Measurements from ENCODE around the gene EML6.

- TF ChIP-seq, protein P1, sequence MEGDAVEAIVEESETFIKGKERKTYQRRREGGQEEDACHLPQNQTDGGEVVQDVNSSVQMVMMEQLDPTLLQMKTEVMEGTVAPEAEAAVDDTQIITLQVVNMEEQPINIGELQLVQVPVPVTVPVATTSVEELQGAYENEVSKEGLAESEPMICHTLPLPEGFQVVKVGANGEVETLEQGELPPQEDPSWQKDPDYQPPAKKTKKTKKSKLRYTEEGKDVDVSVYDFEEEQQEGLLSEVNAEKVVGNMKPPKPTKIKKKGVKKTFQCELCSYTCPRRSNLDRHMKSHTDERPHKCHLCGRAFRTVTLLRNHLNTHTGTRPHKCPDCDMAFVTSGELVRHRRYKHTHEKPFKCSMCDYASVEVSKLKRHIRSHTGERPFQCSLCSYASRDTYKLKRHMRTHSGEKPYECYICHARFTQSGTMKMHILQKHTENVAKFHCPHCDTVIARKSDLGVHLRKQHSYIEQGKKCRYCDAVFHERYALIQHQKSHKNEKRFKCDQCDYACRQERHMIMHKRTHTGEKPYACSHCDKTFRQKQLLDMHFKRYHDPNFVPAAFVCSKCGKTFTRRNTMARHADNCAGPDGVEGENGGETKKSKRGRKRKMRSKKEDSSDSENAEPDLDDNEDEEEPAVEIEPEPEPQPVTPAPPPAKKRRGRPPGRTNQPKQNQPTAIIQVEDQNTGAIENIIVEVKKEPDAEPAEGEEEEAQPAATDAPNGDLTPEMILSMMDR (conservative IDR thresholded peaks at IDR 0.05; ENCODE audit: low read depth, low read length), result no peak
- TF ChIP-seq EZH2 (IDR thresholded peaks at IDR 0.05; ENCODE audit: low read length, unreplicated experiment), result no peak
- TF ChIP-seq EZH2phosphoT487 (IDR thresholded peaks at IDR 0.05; ENCODE audit: borderline replicate concordance, low read length), result no peak
Observed at GRCh38 chr2:54859997-54860701, 136.7 kb downstream of the EML6 start.
